Vein endothelial cell (primary cell): ENCODE data around the gene GTF3C4. TPM values are rescaled to one million over a fixed set of nuclear protein-coding genes. Genes with fewer than 3 reads are reported as not detected.

Experiments used
- total RNA-seq: library from RNA; depleted of rRNA; stranded (reverse); fragments of >200 nt; gene quantifications from 2 replicates; pipeline ENCODE4 v1.2.3, GENCODE V29; 2012

Gene GTF3C4
- total RNA-seq = 27.7 and 29.1 TPM in 2 replicates

GRCh38 chr9:132670457-132671391 is at the start of gene GTF3C4:
Gene GTF3C4 (plus strand): TSS chr9:132670464. CDS start chr9:132670599, 135 bp downstream.

GRCh38 chr9:132669698-132670456 is 387 bp upstream of the GTF3C4 start, which contains the start of gene DDX31:
Gene DDX31 (minus strand): TSS chr9:132669983. CDS start chr9:132669934, 49 bp downstream.

Other genes with a start within 250 kb of the GTF3C4 start
- gene BARHL1, start 87.9 kb upstream of the GTF3C4 start, total RNA-seq = not detected in 2 replicates
- 15.7 and 19.6 TPM in 2 replicates for gene DDX31, start 481 bp upstream of the GTF3C4 start, total RNA-seq
- gene AK8, start 207.8 kb downstream of the GTF3C4 start, total RNA-seq = 0.10 TPM in 1 of 2 replicates, not detected in the other
- gene SPACA9, start 208.4 kb downstream of the GTF3C4 start, total RNA-seq = 1.2 and 2.6 TPM in 2 replicates